Stimulated activated CD4-positive, alpha-beta T cell treated with anti-CD3 and anti-CD28 coated beads, Interleukin-12 subunit alpha, Interleukin-12 subunit beta, amount 100 ng/mL, for 4 hours (primary cell): ENCODE results near the gene SDHD.

ENCODE experiments used
- DNase-seq: peaks from one replicate; pipeline ENCODE4 v3.0.0-alpha.2; 2020

SDHD gene

GRCh38 chr11:112106070-112106469 lies 19.4 kb downstream of the SDHD start:
- DNase-seq = no peak

GRCh38 chr11:112113539-112114457 lies 27.1 kb downstream of the SDHD start:
- DNase-seq = no peak

DNA sequence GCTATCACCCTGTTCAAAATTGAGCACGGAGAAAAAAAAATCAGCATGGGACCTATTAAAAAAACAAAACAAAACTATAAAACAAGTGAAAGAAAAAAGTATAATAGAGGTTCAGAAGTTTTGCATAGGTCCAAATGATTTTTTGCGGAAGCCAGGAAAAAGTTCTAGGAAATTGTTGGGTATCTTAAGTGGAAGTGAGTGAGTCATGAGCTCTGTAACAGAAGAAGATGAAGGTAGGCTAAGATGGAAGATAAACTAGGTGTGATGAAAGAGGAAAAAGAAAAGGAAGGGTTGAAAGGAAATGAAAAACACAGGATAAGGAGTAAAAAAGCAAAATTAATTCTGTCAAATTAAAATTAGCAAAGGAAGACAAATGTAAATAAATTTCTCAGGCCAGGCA lies 27.8 kb downstream of the SDHD start:
- DNase-seq = no peak

DNA sequence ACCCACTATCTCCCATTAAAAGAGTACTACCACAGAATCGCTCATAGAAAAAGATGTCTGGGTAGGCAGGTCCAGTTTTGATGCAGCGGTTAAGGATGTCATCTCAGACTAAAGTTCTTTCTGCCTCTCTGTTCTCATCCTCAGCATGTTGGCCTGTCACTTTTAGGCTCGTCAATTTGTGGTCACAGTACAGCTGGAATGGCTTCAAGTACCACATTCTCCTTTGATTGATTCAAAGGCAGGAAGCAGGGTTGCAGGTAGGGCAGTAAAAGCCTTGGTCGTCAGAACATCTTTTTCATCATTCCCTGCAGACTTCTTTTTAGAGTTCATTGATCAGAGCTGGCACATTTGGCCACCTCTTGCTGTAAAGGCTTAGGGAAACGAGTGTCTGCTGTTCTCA lies 28.7 kb downstream of the SDHD start:
- DNase-seq = no peak

- no peak for DNase-seq
Observed at GRCh38 chr11:112118176-112118575, 31.5 kb downstream of the SDHD start.

DNA sequence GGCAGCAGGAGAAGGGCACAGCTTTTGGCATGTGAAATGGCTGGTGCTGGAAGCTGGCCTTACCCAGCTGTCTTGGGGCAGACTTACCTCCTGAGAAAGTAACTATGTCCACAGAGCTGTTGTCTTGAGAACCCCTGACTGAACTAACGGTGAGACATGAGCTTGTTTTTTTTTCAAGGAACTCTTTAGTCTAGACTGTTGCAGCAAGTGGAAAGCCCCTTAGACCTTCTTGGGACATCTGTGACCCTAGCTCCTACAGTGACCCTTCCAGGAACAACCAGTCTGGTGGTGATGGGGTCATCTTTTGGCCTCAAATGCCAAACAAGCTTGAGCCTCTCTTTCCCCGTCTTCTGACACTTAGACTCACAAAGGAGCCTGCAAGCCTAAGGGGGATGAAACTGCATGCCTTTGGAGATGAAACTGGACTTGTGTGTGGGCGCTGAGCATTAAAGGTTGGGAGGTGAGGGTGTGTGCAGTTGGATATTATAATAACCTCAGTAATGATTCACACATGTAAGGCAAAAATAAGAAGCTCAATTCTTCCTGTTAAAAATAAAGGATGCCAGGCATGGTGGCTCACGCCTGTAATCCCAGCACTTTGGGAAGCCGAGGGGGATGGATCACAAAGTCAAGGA lies 35.4 kb downstream of the SDHD start:
- no peak for DNase-seq

- no peak for DNase-seq
Observed at GRCh38 chr11:112123129-112123528, 36.5 kb downstream of the SDHD start.

GRCh38 chr11:112127056-112127455 lies 40.4 kb downstream of the SDHD start:
- DNase-seq = no peak

DNA sequence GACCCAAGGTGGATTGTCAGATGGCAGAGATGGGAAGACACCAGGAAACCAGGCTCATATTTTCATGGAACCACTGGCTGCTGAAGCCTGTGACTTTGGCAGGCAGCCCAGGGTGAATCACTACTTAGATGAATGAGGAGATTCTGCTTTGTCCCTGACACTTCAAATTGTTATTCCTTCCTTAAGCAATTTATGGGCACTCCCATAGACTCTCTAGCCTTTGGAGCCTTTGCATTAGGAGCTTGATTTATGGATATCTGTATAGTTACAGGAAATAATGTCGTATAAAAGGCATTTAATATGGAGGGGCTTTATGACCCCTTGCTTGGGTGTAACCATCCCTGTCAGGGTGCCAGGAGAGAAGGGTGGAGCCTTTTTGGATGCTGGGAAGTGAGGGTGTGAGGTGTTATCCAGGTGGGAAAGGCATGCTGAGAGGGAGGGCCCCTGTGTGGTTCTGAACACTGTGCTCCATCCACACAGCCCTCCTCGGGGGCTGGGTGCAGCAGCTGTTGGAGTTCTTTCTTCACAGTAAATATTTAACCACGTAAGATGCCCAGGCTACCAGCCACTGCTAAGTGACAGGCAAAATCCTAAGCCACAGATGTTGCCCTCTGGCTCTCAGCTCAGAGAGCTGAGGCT lies 41.9 kb downstream of the SDHD start:
- no peak for DNase-seq

DNA sequence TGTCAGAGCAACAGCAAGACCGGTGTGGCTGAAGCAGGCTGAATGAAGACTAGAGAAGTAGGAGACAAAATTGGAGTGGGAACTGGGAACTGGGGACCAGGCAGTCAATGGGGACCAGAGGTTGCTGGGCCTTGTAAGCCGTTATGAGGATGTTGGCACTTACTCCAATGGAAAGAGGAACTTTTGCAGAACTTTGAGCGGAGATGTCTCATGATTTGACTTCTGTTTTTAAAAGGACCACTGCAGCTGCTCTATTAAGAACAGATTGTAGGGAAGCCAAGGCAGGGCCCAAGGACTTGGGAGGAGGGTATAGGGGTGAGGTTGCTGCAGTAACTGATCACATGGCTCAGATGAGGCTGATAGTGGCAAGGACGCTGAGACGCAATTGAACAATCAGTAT lies 43.0 kb downstream of the SDHD start:
- DNase-seq = no peak

DNA sequence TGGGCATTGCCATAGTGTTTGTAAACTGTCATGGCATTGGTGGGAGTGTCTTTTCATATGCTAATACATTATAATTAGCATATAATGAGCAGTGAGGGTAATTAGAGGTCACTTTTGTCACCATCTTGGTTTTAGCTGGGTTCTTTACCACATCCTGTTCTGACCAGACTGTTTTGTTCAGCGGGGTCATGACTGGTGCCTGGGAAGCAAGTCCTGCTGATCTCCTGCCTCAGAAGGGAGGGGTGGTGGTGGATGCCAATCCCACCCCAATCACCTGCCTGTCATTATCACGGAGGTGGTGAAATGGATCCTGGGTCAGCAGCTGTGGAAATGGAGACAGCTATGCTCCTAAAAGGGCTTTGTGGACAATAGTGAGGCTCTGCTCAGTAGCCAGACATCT lies 46.1 kb downstream of the SDHD start:
- no peak for DNase-seq

DNA sequence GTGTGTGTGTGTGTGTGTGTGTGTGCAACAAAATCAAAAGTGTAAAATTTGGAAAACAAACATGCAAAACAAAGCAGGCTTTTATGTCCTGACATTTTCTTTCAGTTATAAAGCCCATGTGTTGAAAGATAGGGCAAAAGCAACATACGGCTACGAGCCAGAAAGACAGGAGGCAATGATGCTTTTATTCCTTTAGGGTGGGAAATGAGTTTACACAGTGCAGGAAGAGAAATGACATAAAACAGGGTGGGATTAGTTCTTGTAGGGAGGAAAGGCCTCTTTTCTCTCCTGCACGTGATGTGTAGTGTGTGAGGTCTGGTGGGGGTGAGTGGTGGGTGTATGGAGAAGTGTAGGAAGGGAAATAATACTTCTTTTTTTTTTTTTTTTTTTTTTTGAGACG lies 47.8 kb downstream of the SDHD start:
- no peak for DNase-seq

- no peak for DNase-seq
Observed at GRCh38 chr11:112143597-112143996, 56.9 kb downstream of the SDHD start.
